ENCODE results near the gene ZNF891.

ZNF891 gene

DNA sequence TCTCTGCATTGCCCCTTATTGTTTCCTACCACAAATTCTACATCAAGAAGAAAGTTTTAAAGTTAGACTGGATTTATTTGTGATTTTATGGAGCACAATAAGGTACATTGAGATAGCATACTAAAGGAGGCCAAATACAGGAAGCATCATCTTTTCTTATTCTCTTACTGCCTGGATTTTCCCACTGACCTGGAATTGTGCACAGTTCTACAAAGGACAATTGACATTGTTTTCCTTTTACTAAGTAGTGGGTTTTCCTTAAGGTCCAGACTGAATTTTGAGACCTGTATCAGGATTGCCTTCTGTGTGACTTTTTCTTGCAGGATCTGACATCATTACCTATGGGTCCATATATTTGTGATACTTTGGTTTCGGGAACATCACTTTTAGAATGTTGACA is 68.1 kb downstream of the ZNF891 start:
- no peak for DNase-seq (ENCODE audit: low read depth in 3 of 3)

DNA sequence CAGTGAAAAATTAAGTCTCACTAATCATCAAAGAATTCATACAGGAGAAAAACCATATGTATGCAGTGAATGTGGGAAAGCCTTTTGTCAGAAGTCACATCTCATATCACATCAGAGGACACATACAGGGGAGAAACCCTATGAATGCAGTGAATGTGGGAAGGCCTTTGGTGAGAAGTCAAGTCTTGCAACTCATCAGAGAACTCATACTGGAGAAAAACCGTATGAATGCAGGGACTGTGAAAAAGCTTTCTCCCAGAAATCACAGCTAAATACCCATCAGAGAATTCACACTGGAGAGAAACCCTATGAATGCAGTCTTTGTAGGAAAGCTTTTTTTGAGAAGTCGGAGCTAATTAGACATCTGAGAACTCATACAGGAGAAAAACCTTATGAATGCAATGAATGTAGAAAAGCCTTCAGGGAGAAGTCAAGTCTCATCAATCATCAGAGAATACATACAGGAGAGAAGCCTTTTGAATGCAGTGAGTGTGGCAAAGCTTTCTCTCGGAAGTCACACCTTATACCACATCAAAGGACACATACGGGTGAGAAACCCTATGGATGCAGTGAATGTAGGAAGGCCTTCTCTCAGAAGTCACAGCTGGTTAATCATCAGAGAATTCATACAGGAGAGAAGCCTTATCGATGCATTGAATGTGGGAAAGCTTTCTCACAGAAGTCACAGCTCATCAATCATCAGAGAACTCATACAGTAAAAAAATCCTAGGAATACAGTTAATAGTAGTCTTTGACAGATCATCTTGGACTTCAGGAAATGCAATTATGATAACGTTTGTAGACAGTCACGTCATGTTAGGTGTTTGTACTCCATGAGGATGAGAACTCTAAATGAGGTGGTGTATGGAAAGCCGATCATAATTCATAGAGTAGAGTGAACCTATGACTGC is 71.6 kb downstream of the ZNF891 start:
- no peak for DNase-seq (ENCODE audit: low read depth in 3 of 3)

DNA sequence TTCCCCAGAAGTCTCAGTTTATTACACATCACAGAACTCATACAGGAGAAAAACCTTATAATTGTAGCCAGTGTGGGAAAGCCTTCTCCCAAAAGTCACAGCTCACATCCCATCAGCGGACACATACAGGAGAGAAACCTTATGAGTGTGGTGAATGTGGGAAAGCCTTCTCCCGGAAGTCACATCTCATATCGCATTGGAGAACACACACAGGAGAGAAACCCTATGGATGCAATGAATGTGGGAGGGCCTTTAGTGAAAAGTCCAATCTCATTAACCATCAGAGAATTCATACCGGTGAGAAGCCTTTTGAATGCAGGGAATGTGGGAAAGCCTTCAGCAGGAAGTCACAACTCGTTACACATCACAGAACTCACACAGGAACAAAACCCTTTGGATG is 72.6 kb downstream of the ZNF891 start:
- DNase-seq (ENCODE audit: low read depth in 3 of 3), result no peak

Measured in stimulated activated CD4-positive, alpha-beta T cell treated with anti-CD3 and anti-CD28 coated beads, TNF-alpha, amount 100 ng/mL, for 48 hours (primary cell).